CD4-positive, CD25-positive, alpha-beta regulatory T cell (primary cell): ENCODE results near the gene MYH9. TPM values are rescaled to one million over a fixed set of nuclear protein-coding genes. Genes with fewer than 3 reads are reported as not detected.

Experiments used
- polyA plus RNA-seq, 4 donors: library from polyadenylated mRNA; unstranded; fragments of 300-500 nt; fragmentation: Illumina TruSeq; gene quantifications; one replicate each; pipeline ENCODE4 v1.2.3, GENCODE V29; 2021
- total RNA-seq: library from RNA; stranded (reverse); gene quantifications from one replicate; pipeline ENCODE4 v1.2.3, GENCODE V29; 2022

The MYH9 gene
- total and polyA plus RNA-seq, 5 donors from 2014 or later: 80.0 to 1,341 (median 98.1) TPM

Other genes with a start within 250 kb of the MYH9 start
- gene APOL3, start 227.2 kb downstream of the MYH9 start, total RNA-seq: 177 TPM
- 10 to 100 TPM; 62.5 to 75.4 (median 68.1) TPM for gene APOL3, start 227.2 kb downstream of the MYH9 start, polyA plus RNA-seq
- gene APOL4, start 186.2 kb downstream of the MYH9 start, total RNA-seq: not detected
- gene APOL4, start 186.2 kb downstream of the MYH9 start, polyA plus RNA-seq: not detected
- 69.7 TPM for gene APOL2, start 148.4 kb downstream of the MYH9 start, total RNA-seq
- 10 to 100 TPM; 18.8 to 28.6 (median 22.0) TPM for gene APOL2, start 148.4 kb downstream of the MYH9 start, polyA plus RNA-seq
- 16.8 TPM for gene APOL1, start 134.8 kb downstream of the MYH9 start, total RNA-seq
- gene APOL1, start 134.8 kb downstream of the MYH9 start, polyA plus RNA-seq: 1 to 10 TPM; 6.3 to 8.4 (median 7.2) TPM
- 31.5 TPM for gene TXN2, start 93.7 kb upstream of the MYH9 start, total RNA-seq
- gene TXN2, start 93.7 kb upstream of the MYH9 start, polyA plus RNA-seq: 100 to 1,000 TPM in 3 of 4 donors, 10 to 100 TPM in 1; 98.2 to 132 (median 106) TPM
- 1.5 TPM for gene FOXRED2, start 119.1 kb upstream of the MYH9 start, total RNA-seq
- gene FOXRED2, start 119.1 kb upstream of the MYH9 start, polyA plus RNA-seq: 1 to 10 TPM in 3 of 4 donors, under 1 TPM in 1; 0.44 to 1.5 (median 1.2) TPM
- 269 TPM for gene EIF3D, start 141.2 kb upstream of the MYH9 start, total RNA-seq
- 100 to 1,000 TPM; 147 to 195 (median 182) TPM for gene EIF3D, start 141.2 kb upstream of the MYH9 start, polyA plus RNA-seq